GM19025 (cell line): Measurements from ENCODE around the gene POLR2L.

Experiments
- ATAC-seq: cut with Tn5 transposase; IDR thresholded peaks from one replicate; pipeline ENCODE4 v1.9.1; 2021; ENCODE audit warnings: mild to moderate bottlenecking, low read depth, moderate library complexity; ENCODE audit not compliant: unreplicated experiment

The POLR2L gene

GRCh38 chr11:828506-829175 lies 13.7 kb downstream of the POLR2L start:
- ATAC-seq, result no peak

- ATAC-seq, result peak; percentile 12
Measured at GRCh38 chr11:827897-828192, 14.5 kb downstream of the POLR2L start, which contains the start of gene CRACR2B. TSS of gene CRACR2B (plus strand) at chr11:827919. CDS start at chr11:828608, 689 bp downstream.

GRCh38 chr11:827146-827896 lies 15.0 kb downstream of the POLR2L start:
- peak; percentile 35 for ATAC-seq

- ATAC-seq, result peak; percentile 6
Measured at GRCh38 chr11:826836-827145, 15.5 kb downstream of the POLR2L start.

GRCh38 chr11:826227-826621 lies 16.1 kb downstream of the POLR2L start:
- no peak for ATAC-seq

- no peak for ATAC-seq
Measured at GRCh38 chr11:825366-826226, 16.7 kb downstream of the POLR2L start.

GRCh38 chr11:824942-825341 lies 17.4 kb downstream of the POLR2L start:
- no peak for ATAC-seq

GRCh38 chr11:824292-824880 lies 17.9 kb downstream of the POLR2L start:
- no peak for ATAC-seq

GRCh38 chr11:823441-824291 lies 18.7 kb downstream of the POLR2L start:
- no peak for ATAC-seq

- no peak for ATAC-seq
Measured at GRCh38 chr11:821512-822371, 20.6 kb downstream of the POLR2L start.

GRCh38 chr11:820655-821511 lies 21.4 kb downstream of the POLR2L start:
- ATAC-seq, result no peak

GRCh38 chr11:819943-820649 lies 22.2 kb downstream of the POLR2L start:
- peak; percentile 52 for ATAC-seq

GRCh38 chr11:819129-819931 lies 23.0 kb downstream of the POLR2L start:
- peak; percentile 65 for ATAC-seq

GRCh38 chr11:818396-819128 lies 23.8 kb downstream of the POLR2L start, which contains the start of gene PNPLA2:
TSS of gene PNPLA2 (plus strand) at chr11:818914. CDS start at chr11:819719, 805 bp downstream.
- ATAC-seq, result no peak

GRCh38 chr11:816433-816779 lies 25.9 kb downstream of the POLR2L start:
- ATAC-seq, result no peak
